ENCODE results near the gene SPIN2A. TPM values are rescaled to one million over a fixed set of nuclear protein-coding genes. Genes with fewer than 3 reads are reported as not detected.
A peak's percentile ranks its signal among the peaks of the same experiment; 100 is the strongest.
"Not testable (repeated sequence)": the region's sequence is repeated elsewhere in the genome, so short reads cannot be mapped to it uniquely, and the experiment has no call there.

Gene SPIN2A
- total and polyA plus RNA-seq, 2 experiments from 2014 or later, result 1.4 to 5.2 TPM

DNA sequence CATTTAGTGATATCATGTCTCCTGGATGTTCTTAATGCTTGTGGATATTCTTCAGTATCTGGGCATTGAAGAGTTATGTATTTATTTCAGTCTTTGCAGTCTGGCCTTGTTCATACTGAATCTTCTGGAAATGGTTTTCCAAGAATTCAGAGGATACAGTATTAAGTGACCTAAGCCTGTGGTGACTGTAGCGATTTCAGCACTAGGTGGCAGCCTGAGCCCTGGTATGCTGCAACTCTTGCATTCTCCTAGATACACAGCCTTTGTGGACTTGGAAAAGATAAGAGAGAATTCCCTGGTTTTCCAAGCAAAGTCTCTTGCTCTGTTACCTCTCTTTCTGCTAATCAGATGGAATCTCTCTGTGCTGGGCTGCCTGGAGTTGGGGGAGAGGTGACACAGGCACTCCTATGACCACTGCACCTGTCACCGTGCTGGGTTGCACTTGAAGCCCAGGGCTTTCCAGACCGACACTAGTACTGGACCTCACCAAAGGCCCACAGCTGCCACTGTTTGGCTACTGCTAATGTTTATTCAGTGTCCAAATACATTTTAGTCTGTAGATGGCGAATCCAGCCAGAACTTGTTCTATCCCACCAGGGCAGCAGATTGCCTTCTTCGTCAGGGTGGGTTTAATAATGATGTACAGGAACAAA lies 19.3 kb upstream of the SPIN2A start:
- Mint-ChIP-seq H3K9me3 (peaks cover 34% of the 10 kb centered on the region), H3K27me3 (ENCODE audit: insufficient read depth, low read depth, poor library complexity) (no peaks in the 10 kb centered on the region), H3K4me3 (no peak overlapping the region), H3K36me3 (ENCODE audit: low read depth) (peaks cover 50% of the 10 kb centered on the region), H3K27ac (no peak overlapping the region), H3K4me1 (peaks cover 15% of the 10 kb centered on the region)
- Histone ChIP-seq H3F3A (replicated peaks; ENCODE audit: low read depth) (no peaks in the 10 kb centered on the region), H3K4me1 (ENCODE audit: insufficient read depth) (no peaks in the 10 kb centered on the region), H3K9me2 (ENCODE audit: insufficient read depth) (no peaks in the 10 kb centered on the region), H2AFZ (no peak overlapping the region), H4K20me1 (replicated peaks; ENCODE audit: insufficient read depth) (no peaks in the 10 kb centered on the region), H3K4me3 (no peak overlapping the region), H3K79me2 (replicated peaks; ENCODE audit: insufficient read depth) (no peaks in the 10 kb centered on the region), H3K27me3 (ENCODE audit: insufficient read depth) (no peaks in the 10 kb centered on the region), H3K4me2 (no peak overlapping the region), H3K36me3 (ENCODE audit: insufficient read depth) (no peaks in the 10 kb centered on the region), H3K27ac (ENCODE audit: low read depth) (no peak overlapping the region)
- DNase-seq (ENCODE audit: low spot score), result peak; percentile 71
- TF ChIP-seq STAT1 (IDR thresholded peaks at IDR 0.05; ENCODE audit: unreplicated experiment), result no peak
- TF ChIP-seq, protein P1, sequence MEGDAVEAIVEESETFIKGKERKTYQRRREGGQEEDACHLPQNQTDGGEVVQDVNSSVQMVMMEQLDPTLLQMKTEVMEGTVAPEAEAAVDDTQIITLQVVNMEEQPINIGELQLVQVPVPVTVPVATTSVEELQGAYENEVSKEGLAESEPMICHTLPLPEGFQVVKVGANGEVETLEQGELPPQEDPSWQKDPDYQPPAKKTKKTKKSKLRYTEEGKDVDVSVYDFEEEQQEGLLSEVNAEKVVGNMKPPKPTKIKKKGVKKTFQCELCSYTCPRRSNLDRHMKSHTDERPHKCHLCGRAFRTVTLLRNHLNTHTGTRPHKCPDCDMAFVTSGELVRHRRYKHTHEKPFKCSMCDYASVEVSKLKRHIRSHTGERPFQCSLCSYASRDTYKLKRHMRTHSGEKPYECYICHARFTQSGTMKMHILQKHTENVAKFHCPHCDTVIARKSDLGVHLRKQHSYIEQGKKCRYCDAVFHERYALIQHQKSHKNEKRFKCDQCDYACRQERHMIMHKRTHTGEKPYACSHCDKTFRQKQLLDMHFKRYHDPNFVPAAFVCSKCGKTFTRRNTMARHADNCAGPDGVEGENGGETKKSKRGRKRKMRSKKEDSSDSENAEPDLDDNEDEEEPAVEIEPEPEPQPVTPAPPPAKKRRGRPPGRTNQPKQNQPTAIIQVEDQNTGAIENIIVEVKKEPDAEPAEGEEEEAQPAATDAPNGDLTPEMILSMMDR (conservative IDR thresholded peaks at IDR 0.05; ENCODE audit: low read depth in 2 of 2), result peak; percentile 63 to 74
- ATAC-seq, result peak; percentile 91

DNA sequence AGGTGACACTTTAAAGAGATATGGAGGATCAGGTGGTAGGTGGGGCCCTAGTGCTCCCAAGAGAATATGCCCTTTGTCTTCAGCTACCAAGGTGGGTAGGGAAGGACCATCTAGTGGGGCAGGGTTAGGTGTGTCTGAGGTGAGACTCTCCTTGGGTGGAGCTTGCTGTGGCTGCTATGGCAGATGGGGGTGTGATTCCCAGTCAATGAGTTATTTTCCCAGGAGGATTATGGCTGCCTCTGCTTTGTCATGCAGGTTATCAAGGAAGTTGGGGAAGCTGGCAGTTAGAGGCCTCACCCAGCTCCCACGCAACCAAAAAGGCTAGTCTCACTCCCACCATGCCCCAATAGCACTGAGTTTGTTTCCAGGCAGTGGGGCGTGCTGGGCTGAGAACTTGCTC lies 18.0 kb upstream of the SPIN2A start:
- no peaks in the 10 kb centered on the region for H3K27me3 ChIP-seq (ENCODE audit: insufficient read depth)
- H3K4me3 Mint-ChIP-seq, result no peak overlapping the region
- H3K36me3 ChIP-seq (ENCODE audit: insufficient read depth), result no peaks in the 10 kb centered on the region
- peaks cover 15% of the 10 kb centered on the region for H3K4me1 Mint-ChIP-seq
- DNase-seq (ENCODE audit: low spot score) (peak; percentile 15), ATAC-seq (no peak; the same call in 2 of the 3 replicates)
- no peaks in the 10 kb centered on the region for H3K9me2 ChIP-seq (ENCODE audit: insufficient read depth)
- no peak for TF ChIP-seq CREB1 (CRISPR knock-in tag; IDR thresholded peaks at IDR 0.05; ENCODE audit: low read depth)
- no peak for TF ChIP-seq POLR2AphosphoS5 (IDR thresholded peaks at IDR 0.05; ENCODE audit: low read depth)
- no peak for TF ChIP-seq EZH2phosphoT487 (IDR thresholded peaks at IDR 0.05; ENCODE audit: unreplicated experiment)
- no peak overlapping the region for H3K4me3 ChIP-seq
- no peak overlapping the region for H3K27ac Mint-ChIP-seq
- no peak overlapping the region for H3K27ac ChIP-seq (ENCODE audit: low read depth)
- H2AFZ ChIP-seq, result no peak overlapping the region
- no peaks in the 10 kb centered on the region for H3K79me2 ChIP-seq (replicated peaks; ENCODE audit: insufficient read depth)
- H3K36me3 Mint-ChIP-seq (ENCODE audit: low read depth), result peaks cover 49% of the 10 kb centered on the region
- no peak overlapping the region for H3K4me2 ChIP-seq
- H3K27me3 Mint-ChIP-seq (ENCODE audit: insufficient read depth, low read depth, poor library complexity), result no peaks in the 10 kb centered on the region
- no peaks in the 10 kb centered on the region for H3K4me1 ChIP-seq (ENCODE audit: insufficient read depth)
- no peaks in the 10 kb centered on the region for H4K20me1 ChIP-seq (replicated peaks; ENCODE audit: insufficient read depth)
- H3K9me3 Mint-ChIP-seq, result peaks cover 41% of the 10 kb centered on the region
- H3F3A ChIP-seq (replicated peaks; ENCODE audit: low read depth), result no peaks in the 10 kb centered on the region

DNA sequence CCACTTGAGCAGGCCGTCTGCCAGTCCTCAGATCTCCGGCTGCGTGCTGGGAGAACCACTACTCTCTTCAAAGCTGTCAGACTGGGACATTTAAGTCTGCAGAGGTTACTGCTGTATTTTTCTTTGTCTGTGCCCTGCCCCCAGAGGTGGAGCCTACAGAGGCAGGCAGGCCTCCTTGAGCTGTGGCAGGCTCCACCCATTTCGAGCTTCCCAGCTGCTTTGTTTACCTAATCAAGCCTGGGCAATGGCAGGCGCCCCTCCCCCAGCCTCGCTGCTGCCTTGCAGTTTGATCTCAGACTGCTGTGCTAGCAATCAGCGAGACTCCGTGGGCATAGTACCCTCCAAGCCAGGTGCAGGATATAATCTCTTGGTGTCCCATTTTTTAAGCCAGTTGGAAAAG lies 15.0 kb upstream of the SPIN2A start:
- not testable (repeated sequence) for H3F3A ChIP-seq (replicated peaks; ENCODE audit: low read depth); H3K4me1 ChIP-seq (ENCODE audit: insufficient read depth); H3K36me3 ChIP-seq (ENCODE audit: insufficient read depth); DNase-seq (ENCODE audit: low spot score); H3K9me2 ChIP-seq (ENCODE audit: insufficient read depth); H3K79me2 ChIP-seq (replicated peaks; ENCODE audit: insufficient read depth); H3K4me2 ChIP-seq; H2AFZ ChIP-seq; H4K20me1 ChIP-seq (replicated peaks; ENCODE audit: insufficient read depth); H3K4me3 ChIP-seq; ATAC-seq; H3K27me3 ChIP-seq (ENCODE audit: insufficient read depth); H3K27ac ChIP-seq (ENCODE audit: low read depth); H3K4me3 Mint-ChIP-seq; H3K27me3 Mint-ChIP-seq (ENCODE audit: insufficient read depth, low read depth, poor library complexity); H3K27ac Mint-ChIP-seq
- peaks cover 16% of the 10 kb centered on the region for H3K4me1 Mint-ChIP-seq
- peaks cover 49% of the 10 kb centered on the region for H3K9me3 Mint-ChIP-seq
- peaks cover 53% of the 10 kb centered on the region for H3K36me3 Mint-ChIP-seq (ENCODE audit: low read depth)

Measured in GM23338 (cell line).